Measurements from ENCODE around the gene TMEM95.

TMEM95 gene

GRCh38 chr17:7374353-7374752 is 19.4 kb downstream of the TMEM95 start:
- DNase-seq (ENCODE audit: low read depth in 2 of 3, low spot score in 1 of 3), result no peak

DNA sequence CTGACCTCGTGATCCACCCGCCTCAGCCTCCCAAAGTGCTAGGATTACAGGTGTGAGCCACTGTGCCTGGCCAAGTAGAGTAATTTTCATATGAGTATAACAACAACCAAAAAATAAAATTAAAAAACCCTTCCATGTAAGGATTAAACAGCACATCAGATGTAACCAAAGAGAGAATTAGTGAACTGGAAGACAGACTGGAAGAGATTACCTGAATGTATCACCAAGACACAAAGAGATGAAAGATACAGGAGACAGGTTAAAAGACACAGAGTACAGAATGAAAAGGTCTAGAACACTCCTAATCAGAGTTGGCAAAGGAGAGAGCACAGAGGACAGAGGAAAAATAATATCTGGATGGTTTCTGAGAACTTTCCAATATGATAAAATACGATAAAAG is 24.2 kb downstream of the TMEM95 start:
- no peak for DNase-seq (ENCODE audit: low read depth in 2 of 3, low spot score in 1 of 3)

DNA sequence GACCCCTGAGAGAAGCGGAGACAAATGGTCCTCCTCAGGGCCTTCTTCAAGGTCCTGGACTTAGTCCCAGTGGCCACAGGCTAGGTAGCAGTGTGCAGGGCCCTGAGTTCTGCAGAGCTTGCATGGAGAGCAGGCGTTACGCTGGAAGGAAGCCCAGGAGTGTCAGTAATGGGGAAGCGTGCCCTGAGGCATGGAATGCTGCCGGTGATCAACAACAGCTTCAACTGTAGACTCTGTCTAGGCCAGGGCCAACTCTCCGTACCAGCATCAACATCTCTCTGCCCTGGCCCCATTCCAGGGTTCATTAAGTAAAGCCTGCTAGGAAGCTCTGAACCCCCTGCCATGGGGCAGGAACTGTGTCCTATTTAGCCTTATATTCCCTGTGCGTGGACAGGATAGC is 25.4 kb downstream of the TMEM95 start:
- DNase-seq (ENCODE audit: low read depth in 2 of 3, low spot score in 1 of 3), result no peak

DNA sequence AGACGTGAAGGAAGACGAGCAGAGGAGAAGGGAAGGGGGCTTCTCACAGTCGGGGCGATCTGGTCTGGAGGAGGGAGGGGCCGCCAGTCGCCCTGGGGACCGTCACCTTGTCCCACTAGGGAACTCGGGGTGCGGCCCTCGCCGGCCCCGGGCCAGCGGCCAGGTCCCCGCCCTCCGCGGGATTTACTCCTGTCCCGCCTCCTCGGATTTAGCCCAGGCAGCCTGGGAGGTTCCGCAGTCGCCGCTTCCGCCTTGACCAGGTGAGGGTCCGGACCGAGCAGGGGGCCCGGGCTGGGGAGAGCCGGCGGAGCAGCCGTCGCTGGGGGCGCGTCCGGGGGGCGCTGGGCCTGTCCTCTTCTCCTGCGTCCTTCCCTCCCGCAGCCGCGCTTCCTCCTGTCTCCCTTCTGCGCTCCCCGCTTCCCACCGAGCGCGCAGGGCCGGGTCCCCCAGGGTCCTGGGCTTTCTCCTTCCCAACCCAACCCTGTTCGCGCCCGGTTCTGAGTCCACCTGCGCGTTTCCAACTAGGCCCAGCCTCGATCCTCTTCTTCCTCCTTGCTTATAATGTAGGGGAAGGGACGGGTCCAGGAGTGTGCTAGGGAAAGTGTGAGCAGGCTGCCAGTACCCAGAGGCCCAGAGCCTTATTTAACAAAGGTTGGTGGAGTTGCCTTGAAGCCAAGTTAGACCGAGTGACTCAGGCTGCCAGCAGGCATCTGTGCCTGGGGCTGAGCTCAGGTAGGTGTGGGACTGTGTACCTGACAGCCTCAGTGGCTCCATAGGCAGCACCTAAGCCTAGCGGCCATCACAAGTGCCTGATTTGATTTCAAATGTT is 26.1 kb downstream of the TMEM95 start, which contains the start of gene TNK1:
TNK1 (plus strand) TSS at position 235 of the 829 bp plus-strand sequence. CDS start 1,838 bp downstream, outside the sequence.
- no peak for DNase-seq (ENCODE audit: low read depth in 2 of 3, low spot score in 1 of 3)

DNA sequence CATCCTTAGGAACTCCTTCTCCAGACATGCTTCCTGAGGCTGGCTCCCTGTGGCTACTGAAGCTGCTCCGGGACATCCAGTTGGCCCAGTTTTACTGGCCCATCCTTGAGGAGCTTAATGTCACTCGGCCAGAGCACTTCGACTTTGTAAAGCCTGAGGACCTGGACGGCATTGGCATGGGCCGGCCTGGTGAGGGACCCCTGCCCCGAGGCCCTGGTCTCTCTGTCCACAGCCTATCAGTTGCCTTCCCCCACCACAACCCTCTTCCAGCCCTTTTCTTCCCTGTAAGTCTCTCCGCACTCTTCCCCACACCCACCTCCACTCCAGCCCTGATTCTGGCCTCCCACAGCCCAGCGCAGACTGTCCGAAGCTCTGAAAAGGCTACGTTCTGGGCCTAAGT is 27.9 kb downstream of the TMEM95 start:
- no peak for DNase-seq (ENCODE audit: low read depth in 2 of 3, low spot score in 1 of 3)

DNA sequence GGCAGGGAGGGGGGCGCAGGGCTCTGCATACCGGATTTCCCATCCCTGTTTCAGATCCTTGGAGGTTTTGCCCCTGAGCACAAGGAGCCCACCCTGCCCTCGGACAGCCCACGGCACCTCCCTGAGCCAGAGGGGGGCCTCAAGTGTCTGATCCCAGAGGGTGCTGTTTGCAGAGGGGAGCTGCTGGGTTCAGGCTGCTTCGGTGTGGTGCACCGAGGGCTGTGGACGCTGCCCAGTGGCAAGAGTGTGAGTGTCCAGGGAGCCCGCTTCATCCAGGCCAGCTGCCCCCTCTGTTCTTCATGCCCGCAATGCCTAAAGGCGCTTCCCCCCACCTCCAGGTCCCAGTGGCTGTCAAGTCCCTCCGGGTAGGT is 28.4 kb downstream of the TMEM95 start:
- no peak for DNase-seq (ENCODE audit: low read depth in 2 of 3, low spot score in 1 of 3)

DNA sequence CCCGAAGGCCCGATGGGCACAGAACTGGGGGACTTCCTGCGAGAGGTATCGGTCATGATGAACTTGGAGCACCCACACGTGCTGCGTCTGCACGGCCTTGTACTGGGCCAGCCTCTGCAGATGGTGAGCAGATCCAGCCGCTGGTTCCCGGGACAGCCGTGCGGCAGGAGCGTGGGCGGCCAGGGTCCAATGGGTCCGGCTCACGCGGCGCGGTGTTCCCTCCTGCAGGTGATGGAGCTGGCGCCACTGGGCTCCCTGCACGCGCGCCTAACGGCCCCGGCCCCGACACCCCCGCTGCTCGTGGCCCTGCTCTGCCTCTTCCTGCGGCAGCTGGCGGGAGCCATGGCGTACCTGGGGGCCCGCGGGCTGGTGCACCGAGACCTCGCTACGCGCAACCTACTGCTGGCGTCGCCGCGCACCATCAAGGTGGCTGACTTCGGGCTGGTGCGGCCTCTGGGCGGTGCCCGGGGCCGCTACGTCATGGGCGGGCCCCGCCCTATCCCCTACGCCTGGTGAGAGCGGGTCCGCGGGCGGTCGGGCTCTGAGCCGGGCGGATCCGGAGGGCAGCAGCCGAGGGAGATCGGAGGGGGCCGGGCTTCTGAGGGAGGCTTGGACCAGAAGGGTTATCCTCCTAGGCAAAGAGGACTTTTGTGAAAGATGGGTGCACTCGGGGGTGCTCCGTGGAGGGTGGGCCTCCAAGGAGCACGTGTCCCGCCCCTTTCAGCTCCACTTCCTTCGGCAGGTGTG is 29.0 kb downstream of the TMEM95 start:
- peak; percentile 43 to 68 (median 66) for DNase-seq (ENCODE audit: low read depth in 2 of 3, low spot score in 1 of 3)

DNA sequence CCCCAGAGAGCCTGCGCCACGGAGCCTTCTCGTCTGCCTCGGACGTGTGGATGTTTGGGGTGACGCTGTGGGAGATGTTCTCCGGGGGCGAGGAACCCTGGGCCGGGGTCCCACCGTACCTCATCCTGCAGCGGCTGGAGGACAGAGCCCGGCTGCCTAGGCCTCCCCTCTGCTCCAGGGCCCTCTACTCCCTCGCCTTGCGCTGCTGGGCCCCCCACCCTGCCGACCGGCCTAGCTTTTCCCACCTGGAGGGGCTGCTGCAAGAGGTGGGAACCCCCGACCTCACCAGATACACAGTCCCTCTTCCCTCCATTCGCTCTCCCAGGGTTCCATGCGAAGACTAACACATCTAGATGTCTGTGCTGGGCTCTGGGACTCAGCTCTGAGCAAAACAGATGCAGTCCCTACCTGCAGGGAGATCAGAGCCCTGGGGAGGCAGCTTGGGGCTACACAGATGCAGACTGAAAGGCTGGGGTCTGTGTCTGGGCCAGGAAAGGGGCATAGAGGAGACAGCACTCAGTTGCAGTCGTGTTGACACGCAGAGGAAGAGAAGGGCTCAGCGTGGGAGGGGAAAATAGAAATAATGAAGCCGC is 29.6 kb downstream of the TMEM95 start:
- DNase-seq (ENCODE audit: low read depth in 2 of 3, low spot score in 1 of 3), result no peak

- DNase-seq (ENCODE audit: low read depth in 2 of 3, low spot score in 1 of 3), result no peak
Measured at GRCh38 chr17:7388856-7389255, 33.9 kb downstream of the TMEM95 start.

DNA sequence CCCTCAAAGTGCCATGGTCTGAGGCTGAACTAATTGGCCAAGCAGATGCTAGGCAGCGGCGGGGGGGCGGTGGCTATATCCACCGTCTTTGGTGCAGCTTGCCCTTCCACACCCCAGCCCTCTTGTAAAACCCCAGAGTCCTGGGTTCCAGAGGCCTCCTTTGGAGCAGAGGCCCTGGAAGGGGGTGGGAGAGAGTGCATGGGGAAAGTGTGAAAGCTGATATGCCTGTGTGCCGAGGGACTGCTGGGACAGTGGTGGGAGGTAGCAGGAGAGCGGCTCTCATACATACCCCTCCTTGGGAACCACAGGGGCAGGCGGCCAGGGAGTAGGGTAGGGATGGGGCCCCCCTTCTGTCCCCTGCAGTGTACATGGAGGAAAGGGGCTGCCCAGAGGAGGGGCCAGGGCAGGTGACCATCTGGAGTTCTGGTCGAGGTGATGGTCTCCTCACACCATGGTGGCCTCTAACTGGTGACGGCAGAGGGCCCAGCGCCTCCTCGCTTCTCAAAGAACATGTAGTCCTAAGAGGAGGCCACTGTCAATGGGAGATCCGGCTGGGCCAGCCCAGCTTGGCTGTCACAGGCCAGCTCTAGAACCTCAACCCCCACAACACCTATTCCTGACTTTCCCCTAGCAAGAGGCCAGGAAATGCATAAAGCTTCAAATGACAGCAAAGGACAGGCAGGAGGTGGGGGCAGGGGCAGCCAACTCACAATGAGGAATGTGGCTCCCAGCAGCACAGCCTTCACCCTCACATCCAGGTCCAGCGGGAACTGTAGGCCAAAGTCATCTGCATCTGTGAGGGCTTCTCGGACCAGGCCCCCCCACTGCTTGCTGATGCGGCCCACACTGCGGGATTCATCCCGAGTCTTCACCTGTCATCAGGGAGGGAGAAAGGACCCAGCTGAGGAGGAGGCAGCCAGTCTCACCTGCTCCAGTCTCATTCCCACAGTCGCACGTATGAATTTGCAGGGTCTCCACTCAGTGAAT is 35.3 kb downstream of the TMEM95 start:
- DNase-seq (ENCODE audit: low read depth in 2 of 3, low spot score in 1 of 3), result no peak

- DNase-seq (ENCODE audit: low read depth in 2 of 3, low spot score in 1 of 3), result no peak
Measured at GRCh38 chr17:7391307-7391706, 36.4 kb downstream of the TMEM95 start.

- DNase-seq (ENCODE audit: low read depth in 2 of 3, low spot score in 1 of 3), result no peak
Measured at GRCh38 chr17:7392696-7393612, 38.0 kb downstream of the TMEM95 start.

GRCh38 chr17:7393613-7394451 is 38.9 kb downstream of the TMEM95 start:
- peak in 2 of 3 donors; percentile 19 to 25 for DNase-seq (ENCODE audit: low read depth in 2 of 3, low spot score in 1 of 3)

- peak; percentile 64 to 82 (median 76) for DNase-seq (ENCODE audit: low read depth in 2 of 3, low spot score in 1 of 3)
Measured at GRCh38 chr17:7394452-7395191, 39.7 kb downstream of the TMEM95 start, which contains the start of gene PLSCR3. Gene PLSCR3 (minus strand): TSS chr17:7394525. CDS start chr17:7394110, 415 bp downstream.

- no peak for DNase-seq (ENCODE audit: low read depth in 2 of 3, low spot score in 1 of 3)
Measured at GRCh38 chr17:7396147-7396546, 41.2 kb downstream of the TMEM95 start.

DNA sequence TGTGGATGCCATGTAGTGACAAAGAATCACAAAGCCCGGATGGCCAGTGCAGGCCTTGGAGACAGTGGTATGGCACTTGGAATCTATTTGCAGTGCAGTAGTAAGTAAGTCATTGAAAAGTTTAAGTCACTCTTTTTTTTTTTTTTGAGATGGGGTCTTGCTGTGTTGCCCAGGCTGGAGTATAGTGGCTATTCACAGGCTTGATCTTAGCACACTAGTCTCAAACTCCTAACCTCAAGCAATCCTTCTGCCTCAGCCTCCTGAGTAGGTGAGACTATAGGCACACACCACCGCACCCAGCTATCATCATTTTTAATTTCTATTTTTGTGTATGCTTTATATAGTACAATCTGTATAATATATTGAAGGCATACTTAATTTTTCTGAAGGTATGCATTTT is 43.7 kb downstream of the TMEM95 start:
- DNase-seq (ENCODE audit: low read depth in 2 of 3, low spot score in 1 of 3), result no peak

- no peak for DNase-seq (ENCODE audit: low read depth in 2 of 3, low spot score in 1 of 3)
Measured at GRCh38 chr17:7403043-7403726, 48.2 kb downstream of the TMEM95 start.

DNA sequence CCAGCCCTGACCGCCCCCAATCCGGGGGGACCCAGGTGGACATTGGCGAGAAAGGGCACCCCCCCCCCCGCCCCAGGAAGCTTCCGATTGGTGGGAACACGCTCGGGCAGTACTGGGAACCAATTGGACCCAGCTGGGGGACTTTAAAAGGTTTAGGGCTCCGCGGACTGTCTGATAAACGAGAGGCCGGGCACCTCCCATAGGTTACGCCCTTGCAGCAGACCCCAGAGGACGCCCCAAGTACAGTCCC is 48.7 kb downstream of the TMEM95 start:
- no peak for DNase-seq (ENCODE audit: low read depth in 2 of 3, low spot score in 1 of 3)

All from stimulated activated CD4-positive, alpha-beta T cell treated with anti-CD3 and anti-CD28 coated beads, Interleukin-12 subunit alpha, Interleukin-12 subunit beta, amount 100 ng/mL, for 48 hours (primary cell).